Daoy (cell line): ENCODE results near the gene DVL3. TPM values are rescaled to one million over a fixed set of nuclear protein-coding genes. Genes with fewer than 3 reads are reported as not detected.
"Not testable (repeated sequence)": the region's sequence is repeated elsewhere in the genome, so short reads cannot be mapped to it uniquely, and the experiment has no call there.

Experiments used
- DNase-seq: peaks from one replicate; pipeline ENCODE4 v3.0.0-alpha.2; 2015; ENCODE audit warnings: low read depth
- total RNA-seq: library from RNA; depleted of rRNA; stranded (reverse); fragments of >200 nt; shearing (Covaris generic); gene quantifications from 2 replicates; pipeline ENCODE4 v1.2.3, GENCODE V29; 2014

DVL3 gene
- total RNA-seq, 1 experiment from 2014 or later: 28.1 TPM

GRCh38 chr3:184155644-184156521, 706 bp downstream of the DVL3 start:
- peak; percentile 52 for DNase-seq

GRCh38 chr3:184156522-184156955, 1.4 kb downstream of the DVL3 start:
- peak; percentile 42 for DNase-seq

- DNase-seq: no peak
These were observed 2.0 kb downstream of the DVL3 start for GRCh38 chr3:184157206-184157605.

- no peak for DNase-seq
These were observed 3.2 kb downstream of the DVL3 start for GRCh38 chr3:184158404-184158803.

GRCh38 chr3:184160456-184160855, 5.3 kb downstream of the DVL3 start:
- peak; percentile 58 for DNase-seq

- DNase-seq: not testable (repeated sequence)
These were observed 7.4 kb downstream of the DVL3 start for GRCh38 chr3:184162571-184163070.

GRCh38 chr3:184164648-184165330, 9.6 kb downstream of the DVL3 start:
- no peak for DNase-seq

- DNase-seq: no peak
These were observed 10.4 kb downstream of the DVL3 start for GRCh38 chr3:184165543-184165942.

- no peak for DNase-seq
These were observed 11.5 kb downstream of the DVL3 start for GRCh38 chr3:184166671-184167070.

- DNase-seq: no peak
These were observed 12.6 kb downstream of the DVL3 start for GRCh38 chr3:184167786-184168185.

GRCh38 chr3:184168363-184169120, 13.4 kb downstream of the DVL3 start:
- peak; percentile 68 for DNase-seq

- no peak for DNase-seq
These were observed 15.0 kb downstream of the DVL3 start for GRCh38 chr3:184169896-184170875.

GRCh38 chr3:184171562-184171961, 16.4 kb downstream of the DVL3 start:
- DNase-seq: peak; percentile 87

- DNase-seq: peak; percentile 70
These were observed 17.6 kb downstream of the DVL3 start for GRCh38 chr3:184172681-184173373.

GRCh38 chr3:184173374-184173722, 18.2 kb downstream of the DVL3 start:
- no peak for DNase-seq

- no peak for DNase-seq
These were observed 19.1 kb downstream of the DVL3 start for GRCh38 chr3:184174284-184174645.

GRCh38 chr3:184174646-184175492, 19.7 kb downstream of the DVL3 start, which contains the start of gene AP2M1:
TSS of gene AP2M1 (plus strand) at chr3:184174855. CDS start at chr3:184176994, 2,139 bp downstream.
- DNase-seq: peak; percentile 99

- DNase-seq: no peak
These were observed 20.3 kb downstream of the DVL3 start for GRCh38 chr3:184175506-184175905.

- no peak for DNase-seq
These were observed 20.8 kb downstream of the DVL3 start for GRCh38 chr3:184175981-184176376.
